Astrocyte (in vitro differentiated cells and primary cell): ENCODE results near the gene AQP7. TPM values are rescaled to one million over a fixed set of nuclear protein-coding genes. Genes with fewer than 3 reads are reported as not detected.

Experiments used
- DNase-seq: peaks from one replicate; pipeline ENCODE4 v3.0.0-alpha.2; 2010; ENCODE audit warnings: low read depth
- FAIRE-seq: peaks from 2 replicates; lab custom pipeline; 2011; peaks lifted over from hg19 to GRCh38; lab: Jason Lieb, UNC
- H2AFZ ChIP-seq: 2 replicates; pipeline ENCODE4 v1.6.0; 2012; ENCODE audit warnings: low read depth, low read length, inconsistent platforms
- H3K27ac ChIP-seq: 2 replicates; pipeline ENCODE4 v1.5.1; 2011; ENCODE audit warnings: low read depth, low read length, inconsistent platforms
- H3K27me3 ChIP-seq: 2 replicates; pipeline ENCODE4 v1.6.0; 2011; ENCODE audit warnings: low read length, inconsistent platforms; ENCODE audit not compliant: insufficient read depth
- H3K36me3 ChIP-seq: 2 replicates; pipeline ENCODE4 v1.5.1; 2011; ENCODE audit warnings: low read length, inconsistent platforms; ENCODE audit not compliant: insufficient read depth
- H3K4me1 ChIP-seq: 2 replicates; pipeline ENCODE4 v1.5.1; 2011; ENCODE audit warnings: low read length, inconsistent platforms; ENCODE audit not compliant: insufficient read depth
- H3K4me2 ChIP-seq: 2 replicates; pipeline ENCODE4 v1.6.0; 2012; ENCODE audit warnings: low read length, inconsistent platforms
- H3K4me3 ChIP-seq: 2 replicates; pipeline ENCODE4 v1.5.1; 2011; ENCODE audit warnings: low read depth, mild to moderate bottlenecking, low read length, inconsistent platforms; ENCODE audit not compliant: insufficient read depth
- H3K79me2 ChIP-seq: 2 replicates; pipeline ENCODE4 v1.6.0; 2012; ENCODE audit warnings: mild to moderate bottlenecking, low read length, inconsistent platforms; ENCODE audit not compliant: insufficient read depth
- H3K9ac ChIP-seq: 2 replicates; pipeline ENCODE4 v1.6.0; 2012; ENCODE audit warnings: mild to moderate bottlenecking, low read length, inconsistent platforms
- H3K9me3 ChIP-seq: 2 replicates; pipeline ENCODE4 v1.5.1; 2012; ENCODE audit warnings: low read depth, mild to moderate bottlenecking, low read length, inconsistent platforms; ENCODE audit not compliant: insufficient read depth
- H4K20me1 ChIP-seq: 2 replicates; pipeline ENCODE4 v1.6.0; 2012; ENCODE audit warnings: low read length, inconsistent platforms; ENCODE audit not compliant: insufficient read depth
- H3K27ac Mint-ChIP-seq: one replicate; pipeline ENCODE4 v1.8.0; 2021; ENCODE audit warnings: mild to moderate bottlenecking, mixed read lengths; ENCODE audit not compliant: unreplicated experiment
- H3K27me3 Mint-ChIP-seq: one replicate; pipeline ENCODE4 v1.8.0; 2021; ENCODE audit warnings: low read depth, mixed read lengths; ENCODE audit not compliant: unreplicated experiment
- H3K36me3 Mint-ChIP-seq: one replicate; pipeline ENCODE4 v1.8.0; 2021; ENCODE audit warnings: low read depth, mixed read lengths; ENCODE audit not compliant: unreplicated experiment
- H3K4me1 Mint-ChIP-seq: one replicate; pipeline ENCODE4 v1.8.0; 2021; ENCODE audit warnings: low read depth, mixed read lengths; ENCODE audit not compliant: unreplicated experiment
- H3K4me3 Mint-ChIP-seq: one replicate; pipeline ENCODE4 v1.8.0; 2021; ENCODE audit warnings: mild to moderate bottlenecking, moderate library complexity, mixed read lengths; ENCODE audit not compliant: unreplicated experiment
- H3K9me3 Mint-ChIP-seq: one replicate; pipeline ENCODE4 v1.8.0; 2021; ENCODE audit warnings: mild to moderate bottlenecking, mixed read lengths; ENCODE audit not compliant: unreplicated experiment
- EZH2 ChIP-seq: IDR thresholded peaks from 2 replicates; pipeline ENCODE4 v1.6.1; 2012; ENCODE audit warnings: mild to moderate bottlenecking, low read length, inconsistent platforms; ENCODE audit not compliant: insufficient read depth
- total RNA-seq: library from RNA; stranded (reverse); gene quantifications from 2 replicates; pipeline ENCODE4 v1.2.1, GENCODE V29; 2021
- TF ChIP-seq, protein P1 (sequence below): IDR thresholded peaks from 2 replicates; pipeline ENCODE4 v1.5.1; 2011; ENCODE audit warnings: low read depth, mild to moderate bottlenecking, inconsistent platforms, low read length, moderate library complexity; ENCODE audit not compliant: insufficient read depth

AQP7 gene
- total RNA-seq, 1 donor from 2014 or later, result 1.9 TPM

DNA sequence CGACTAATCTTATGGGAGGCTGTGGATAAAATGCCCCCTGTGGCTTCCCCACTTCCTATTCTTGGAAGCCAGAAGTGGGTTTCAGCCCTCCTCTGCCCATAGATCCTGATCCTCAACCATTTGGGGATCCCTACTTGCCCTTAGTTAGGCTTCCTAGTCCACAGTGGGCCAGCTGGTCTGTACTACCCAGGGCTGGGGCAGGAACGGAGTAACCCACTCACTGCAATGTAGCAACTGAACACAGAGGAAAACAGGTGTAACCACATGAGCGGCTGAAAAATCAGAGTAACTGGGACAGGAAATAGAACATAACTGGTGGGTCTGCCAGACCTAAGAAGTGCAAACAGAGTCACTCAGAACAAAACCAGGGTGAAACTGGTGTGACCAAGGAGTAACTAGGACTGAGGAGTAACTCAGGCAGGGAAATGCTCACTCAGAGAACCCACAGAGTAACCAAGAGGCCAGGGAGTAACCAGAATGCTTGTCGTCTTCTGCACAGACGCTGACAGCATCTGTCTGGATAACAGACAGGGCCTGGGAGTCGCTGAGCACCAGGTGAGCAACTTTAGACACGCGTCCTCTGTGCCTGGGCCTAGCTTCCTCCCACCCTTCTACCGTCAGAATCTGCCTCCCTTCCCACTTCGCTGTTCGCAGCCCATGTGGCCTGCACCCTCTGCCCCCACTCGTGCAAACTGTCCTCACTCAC is 44.0 kb upstream of the AQP7 start:
- peak overlapping the region; percentile 82 for H3K4me3 Mint-ChIP-seq
- H3K4me1 Mint-ChIP-seq, result peaks cover 26% of the 10 kb centered on the region
- Histone ChIP-seq H2AFZ (peak overlapping the region; percentile 83), H3K4me1 (peaks cover 15% of the 10 kb centered on the region), H3K4me3 (peak overlapping the region; percentile 52), H3K27me3 (no peaks in the 10 kb centered on the region), H3K9ac (no peak overlapping the region), H3K27ac (no peak overlapping the region), H3K79me2 (no peaks in the 10 kb centered on the region), H3K4me2 (peak overlapping the region; percentile 88), H3K36me3 (no peaks in the 10 kb centered on the region), H3K9me3 (no peaks in the 10 kb centered on the region), H4K20me1 (no peaks in the 10 kb centered on the region)
- FAIRE-seq (no peak), DNase-seq (no peak)
- H3K36me3 Mint-ChIP-seq, result peaks cover 2% of the 10 kb centered on the region
- H3K27me3 Mint-ChIP-seq, result peaks cover 23% of the 10 kb centered on the region
- TF ChIP-seq, protein P1, sequence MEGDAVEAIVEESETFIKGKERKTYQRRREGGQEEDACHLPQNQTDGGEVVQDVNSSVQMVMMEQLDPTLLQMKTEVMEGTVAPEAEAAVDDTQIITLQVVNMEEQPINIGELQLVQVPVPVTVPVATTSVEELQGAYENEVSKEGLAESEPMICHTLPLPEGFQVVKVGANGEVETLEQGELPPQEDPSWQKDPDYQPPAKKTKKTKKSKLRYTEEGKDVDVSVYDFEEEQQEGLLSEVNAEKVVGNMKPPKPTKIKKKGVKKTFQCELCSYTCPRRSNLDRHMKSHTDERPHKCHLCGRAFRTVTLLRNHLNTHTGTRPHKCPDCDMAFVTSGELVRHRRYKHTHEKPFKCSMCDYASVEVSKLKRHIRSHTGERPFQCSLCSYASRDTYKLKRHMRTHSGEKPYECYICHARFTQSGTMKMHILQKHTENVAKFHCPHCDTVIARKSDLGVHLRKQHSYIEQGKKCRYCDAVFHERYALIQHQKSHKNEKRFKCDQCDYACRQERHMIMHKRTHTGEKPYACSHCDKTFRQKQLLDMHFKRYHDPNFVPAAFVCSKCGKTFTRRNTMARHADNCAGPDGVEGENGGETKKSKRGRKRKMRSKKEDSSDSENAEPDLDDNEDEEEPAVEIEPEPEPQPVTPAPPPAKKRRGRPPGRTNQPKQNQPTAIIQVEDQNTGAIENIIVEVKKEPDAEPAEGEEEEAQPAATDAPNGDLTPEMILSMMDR, result no peak
- no peak for TF ChIP-seq EZH2
- H3K9me3 Mint-ChIP-seq, result peaks cover 2% of the 10 kb centered on the region
- peak overlapping the region; percentile 94 for H3K27ac Mint-ChIP-seq

DNA sequence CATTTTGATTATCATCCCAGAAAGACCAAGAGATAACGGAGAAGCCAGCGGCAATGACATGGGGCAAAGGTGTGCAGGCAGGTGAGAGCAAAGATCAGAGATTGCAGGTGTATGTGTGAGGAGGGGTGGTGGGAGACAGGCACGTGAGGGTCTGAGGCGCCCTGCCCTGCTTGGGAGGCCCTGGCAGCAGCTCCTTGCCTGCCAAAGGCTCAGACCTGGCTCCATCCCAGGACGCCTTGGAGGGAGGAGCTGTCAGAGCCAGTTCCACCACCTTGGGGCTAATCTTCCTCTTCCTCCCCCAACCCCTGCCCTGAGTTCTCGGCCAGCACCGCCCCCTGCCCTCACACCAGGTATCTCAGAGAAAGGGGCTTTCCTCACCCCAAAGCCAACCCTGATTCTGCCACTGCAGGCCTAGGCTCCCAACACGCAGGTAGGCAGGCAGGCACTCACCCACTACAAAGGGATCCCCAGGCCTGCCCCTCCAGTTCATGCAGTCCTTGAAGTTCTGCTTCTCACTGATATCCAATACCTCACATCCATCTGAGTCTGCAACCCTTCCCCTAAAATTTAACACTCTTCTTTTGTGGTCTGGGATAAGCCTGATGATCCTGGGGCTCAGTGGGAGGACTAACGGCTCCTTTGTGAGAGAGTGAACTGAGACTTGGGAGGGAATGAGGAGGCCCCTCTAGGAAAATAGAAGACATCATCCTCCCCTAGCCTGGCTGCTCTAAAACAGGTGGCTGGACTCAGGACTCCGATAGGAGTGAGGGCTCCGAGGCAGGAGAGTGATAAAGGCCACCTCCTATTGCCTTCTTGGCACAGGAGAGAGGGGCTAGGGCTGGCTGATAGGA is 43.2 kb upstream of the AQP7 start:
- H3K9me3 Mint-ChIP-seq, result peaks cover 2% of the 10 kb centered on the region
- no peak overlapping the region for H2AFZ ChIP-seq
- peaks cover 2% of the 10 kb centered on the region for H3K36me3 Mint-ChIP-seq
- DNase-seq (no peak), FAIRE-seq (no peak)
- no peaks in the 10 kb centered on the region for H3K27me3 ChIP-seq
- no peaks in the 10 kb centered on the region for H4K20me1 ChIP-seq
- peaks cover 29% of the 10 kb centered on the region for H3K27me3 Mint-ChIP-seq
- H3K36me3 ChIP-seq, result no peaks in the 10 kb centered on the region
- H3K27ac ChIP-seq, result no peak overlapping the region
- H3K27ac Mint-ChIP-seq, result peak overlapping the region; percentile 43
- H3K79me2 ChIP-seq, result no peaks in the 10 kb centered on the region
- TF ChIP-seq, protein P1, result no peak
- TF ChIP-seq EZH2, result no peak
- peaks cover 15% of the 10 kb centered on the region for H3K4me1 ChIP-seq
- no peak overlapping the region for H3K4me3 ChIP-seq
- no peaks in the 10 kb centered on the region for H3K9me3 ChIP-seq
- H3K9ac ChIP-seq, result no peak overlapping the region
- no peak overlapping the region for H3K4me3 Mint-ChIP-seq
- no peak overlapping the region for H3K4me2 ChIP-seq
- H3K4me1 Mint-ChIP-seq, result peaks cover 26% of the 10 kb centered on the region
